GM12873 (cell line): Measurements from ENCODE around the gene HOXB5.

ENCODE experiments used
- CTCF ChIP-seq: IDR thresholded peaks from 2 replicates; pipeline ENCODE4 v1.5.1; 2012; ENCODE audit warnings: low read depth, mild to moderate bottlenecking, moderate library complexity, low read length, control low read depth; ENCODE audit not compliant: insufficient read depth; ENCODE audit errors: missing control alignments

HOXB5 gene

DNA sequence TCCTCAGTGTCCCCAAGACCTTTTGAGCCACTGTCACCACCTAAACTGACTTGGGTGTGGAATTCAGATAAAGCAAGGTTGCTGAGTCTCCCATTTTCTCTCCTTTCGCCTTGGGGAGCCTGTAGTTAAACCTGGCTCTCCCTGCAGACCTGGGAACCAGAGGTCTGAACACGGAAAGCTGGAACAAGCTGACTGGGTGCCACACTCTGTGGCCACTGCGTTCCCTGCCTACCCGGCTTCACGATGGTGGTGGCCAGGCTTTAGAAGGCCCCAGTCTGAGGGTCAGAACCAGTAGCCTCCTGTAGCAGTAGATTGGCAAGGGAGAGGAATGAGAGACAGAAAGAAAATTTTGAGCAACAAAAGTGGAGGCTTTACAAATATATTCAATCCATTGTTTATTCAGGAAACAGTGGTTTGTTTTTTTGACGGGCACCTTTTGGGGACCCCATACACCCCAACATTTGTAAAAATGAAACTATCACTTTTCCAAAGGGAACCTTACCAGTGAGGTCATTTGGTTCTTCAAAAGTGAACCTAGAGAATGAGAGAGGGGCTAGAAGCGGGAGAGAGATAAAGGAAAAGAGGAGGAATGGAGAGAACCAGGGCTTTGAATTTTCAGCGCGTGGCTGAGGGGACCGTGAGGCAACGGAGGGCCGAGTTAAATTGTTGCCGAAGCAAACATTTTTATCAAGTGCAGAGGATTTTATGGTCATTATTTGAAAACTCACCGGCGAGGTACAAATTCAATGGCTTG, 23.3 kb upstream of the HOXB5 start:
- no peak for TF ChIP-seq CTCF

DNA sequence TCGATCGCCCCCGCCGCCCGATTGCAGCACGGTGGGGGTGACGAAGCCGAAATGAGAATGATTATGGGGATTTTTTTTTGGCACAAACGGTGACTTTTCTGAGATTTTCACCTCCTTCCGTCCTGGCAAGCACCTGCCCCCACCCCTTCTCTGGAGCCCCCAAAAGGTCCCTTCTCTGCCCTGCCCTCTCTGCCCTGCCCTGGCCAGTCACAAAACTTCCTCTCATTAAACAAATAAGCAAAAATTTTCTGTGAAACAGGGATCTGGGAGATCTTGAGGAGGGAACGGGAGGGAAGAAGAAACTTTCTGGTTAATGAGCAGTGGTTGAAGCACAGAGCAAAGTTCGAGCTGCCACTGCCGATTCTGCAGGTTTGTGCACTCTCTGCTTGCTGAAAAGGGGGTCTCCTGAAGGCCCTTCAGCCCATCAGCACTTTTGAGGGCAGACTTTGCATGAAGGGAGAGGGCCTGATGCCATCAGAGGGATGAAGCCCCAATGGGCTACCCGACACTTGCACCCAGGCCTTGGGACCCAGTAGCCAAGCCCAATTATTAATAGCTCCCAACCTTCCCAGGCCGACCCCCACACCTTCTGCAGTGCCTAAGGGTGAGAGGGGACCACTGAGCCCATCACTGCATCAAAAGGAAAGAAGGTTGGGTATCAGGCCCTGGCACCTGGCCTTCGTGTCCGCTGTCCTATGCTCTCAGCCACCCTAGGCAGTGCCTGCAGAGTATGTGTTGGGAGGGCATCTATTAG, 22.6 kb upstream of the HOXB5 start:
- TF ChIP-seq CTCF = no peak

DNA sequence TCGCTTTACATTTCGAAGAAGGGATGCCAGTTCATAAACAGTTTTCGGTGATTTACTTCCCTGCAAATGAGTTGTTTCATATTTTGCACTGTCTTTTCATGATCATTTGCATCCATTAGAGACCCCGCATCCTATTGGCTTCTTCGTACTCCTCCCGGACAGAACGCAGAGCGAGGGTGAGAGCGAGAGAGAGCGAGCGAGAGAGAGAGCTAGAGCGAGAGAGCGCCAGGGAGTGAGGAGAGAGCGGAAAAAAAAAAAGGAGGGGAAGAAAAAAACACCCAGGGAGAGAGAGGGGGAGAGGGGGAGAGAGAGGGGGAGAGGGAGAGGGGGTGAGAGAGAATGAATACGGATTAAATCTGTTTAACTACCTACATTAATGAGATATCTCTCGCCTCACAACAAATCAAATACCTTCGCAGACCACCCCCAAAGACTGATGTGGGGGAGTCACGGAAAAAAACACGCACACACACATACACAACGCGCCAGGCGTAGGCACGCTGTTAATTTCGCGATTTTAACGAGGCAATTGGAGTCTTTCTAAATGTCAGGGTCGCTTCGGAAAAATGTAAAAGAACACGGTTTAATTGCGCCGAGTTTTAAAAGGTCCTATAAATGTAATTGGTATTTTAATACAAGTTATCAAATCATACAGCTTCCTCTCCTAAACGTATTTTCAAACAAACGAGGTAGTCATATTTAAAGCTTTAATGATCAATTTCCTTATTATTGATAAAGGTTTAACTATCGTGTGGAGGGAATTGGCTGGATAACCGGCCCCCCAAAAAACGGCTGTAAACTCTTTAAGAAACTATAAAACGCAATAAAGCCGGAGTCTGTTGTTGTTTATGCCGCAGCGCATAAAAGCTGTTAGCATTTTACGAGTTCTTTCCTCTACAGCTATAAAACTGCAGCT, 21.7 kb upstream of the HOXB5 start, which contains the start of gene HOXB8:
Gene HOXB8 (minus strand): TSS at position 246 of the 916 bp plus-strand sequence. CDS start 588 bp downstream, outside the sequence.
- no peak for TF ChIP-seq CTCF

GRCh38 chr17:48613862-48614694, 20.5 kb upstream of the HOXB5 start:
- no peak for TF ChIP-seq CTCF

DNA sequence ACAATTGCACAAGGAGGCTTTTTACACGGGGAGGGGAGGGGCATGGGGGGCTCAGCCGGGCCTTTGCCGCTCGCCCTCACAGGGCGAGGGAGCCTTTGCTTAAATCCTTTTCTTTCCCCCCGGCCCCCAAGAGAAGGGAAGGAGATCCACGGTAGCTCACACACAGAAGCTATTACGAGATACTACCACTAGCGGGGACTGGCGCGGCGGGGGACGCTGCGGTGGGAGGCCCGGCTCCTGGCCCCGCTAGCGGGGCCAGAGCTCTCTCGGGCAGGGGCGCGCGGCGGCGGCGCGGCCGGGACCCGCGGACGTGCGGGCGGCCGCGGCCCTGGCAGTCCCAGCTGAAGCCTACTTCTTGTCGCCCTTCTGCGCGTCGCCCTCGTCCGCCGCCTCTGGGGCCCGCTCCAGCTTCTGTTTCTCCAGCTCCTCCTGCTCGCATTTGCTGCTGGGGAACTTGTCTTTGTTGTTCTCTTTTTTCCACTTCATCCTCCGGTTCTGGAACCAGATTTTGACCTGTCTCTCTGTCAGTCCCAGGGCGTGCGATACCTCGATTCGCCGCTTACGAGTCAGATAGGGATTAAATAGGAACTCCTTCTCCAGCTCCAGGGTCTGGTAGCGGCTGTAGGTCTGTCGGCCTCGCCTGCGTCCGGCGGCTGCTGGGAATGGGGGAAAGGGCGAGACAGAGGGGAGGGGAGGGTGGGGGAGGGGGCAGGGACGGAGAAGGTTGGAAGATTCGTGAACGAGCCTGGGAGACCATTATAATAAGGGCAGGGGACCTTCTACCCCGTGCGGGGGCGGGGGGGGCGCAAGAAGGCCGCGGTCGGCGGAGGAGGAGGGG, 19.5 kb upstream of the HOXB5 start:
- TF ChIP-seq CTCF = peak; percentile 35

DNA sequence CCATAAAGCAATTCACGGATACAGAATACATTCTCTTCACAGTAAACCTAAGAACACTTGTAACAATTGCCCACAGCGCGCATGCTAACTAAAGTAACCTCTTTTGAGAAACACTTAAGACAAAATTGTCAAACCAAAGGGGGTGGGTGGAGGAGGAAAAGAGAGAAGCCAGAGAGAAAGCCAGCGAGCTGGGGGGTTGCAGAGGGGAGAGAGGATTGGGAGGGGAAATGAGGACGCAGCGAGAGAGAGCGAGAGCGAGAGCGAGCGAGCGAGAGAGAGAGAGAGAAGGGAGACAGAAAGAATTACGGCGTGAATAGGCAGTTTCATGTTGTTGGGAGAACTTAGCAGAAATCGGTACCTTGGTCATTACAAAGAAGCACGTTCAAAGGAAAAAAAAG, 18.9 kb upstream of the HOXB5 start:
- no peak for TF ChIP-seq CTCF
